Endothelial cell of umbilical vein (primary cell): ENCODE results near the gene CUL3. TPM values are rescaled to one million over a fixed set of nuclear protein-coding genes. Genes with fewer than 3 reads are reported as not detected.

Experiments
- BruUV-seq: library from RNA; stranded (reverse); fragments of 400-500 nt; replicated peaks from 2 replicates; lab custom pipeline; 2021; lab: Mats Ljungman, UMichigan
- CTCF ChIA-PET: fragments of 300-600, 350-600 bp; sonication (Branson Sonifier 250); formaldehyde crosslinking; loops from one replicate; lab custom pipeline; 2021; ENCODE audit warnings: antibody characterized with exemption, inconsistent platforms; lab: Charles Lee
- POLR2A ChIA-PET: fragments of 300-600, 350-600 bp; sonication (Branson Sonifier 250); formaldehyde crosslinking; loops from one replicate; lab custom pipeline; 2021; ENCODE audit warnings: antibody characterized with exemption, inconsistent platforms; lab: Charles Lee
- DNase-seq: peaks from one replicate; pipeline ENCODE4 v3.0.0-alpha.2; 2011; ENCODE audit warnings: low read depth, low spot score
- FAIRE-seq: peaks from 2 replicates; lab custom pipeline; 2011; peaks lifted over from hg19 to GRCh38; lab: Jason Lieb, UNC
- H2AFZ ChIP-seq: 2 replicates; pipeline ENCODE4 v1.6.0; 2012; ENCODE audit warnings: low read depth, low read length, control low read depth, inconsistent platforms
- H3K27ac ChIP-seq: 2 replicates; pipeline ENCODE4 v1.5.1; 2011; ENCODE audit warnings: low read depth, mild to moderate bottlenecking, control low read depth, low read length, moderate library complexity; ENCODE audit not compliant: insufficient read depth
- H3K27me3 ChIP-seq, 2 experiments: 2 replicates each; pipeline versions ENCODE4 v1.6.0 to v1.6.1; 2011; ENCODE audit warnings: low read length in 2 of 2, mixed read lengths in 1 of 2; ENCODE audit not compliant: control insufficient read depth in 2 of 2, insufficient read depth in 2 of 2
- H3K36me3 ChIP-seq, 2 experiments: 2 replicates in 1 of 2; 3 replicates in 1 of 2; pipeline ENCODE4 v1.5.1; 2011; ENCODE audit warnings: low read length in 2 of 2, mild to moderate bottlenecking in 1 of 2, moderate library complexity in 1 of 2; ENCODE audit not compliant: control insufficient read depth in 2 of 2, insufficient read depth in 2 of 2; ENCODE audit errors: extremely low read depth in 1 of 2
- H3K4me1 ChIP-seq: 3 replicates; pipeline ENCODE4 v1.5.1; 2011; ENCODE audit warnings: mild to moderate bottlenecking, low read length; ENCODE audit not compliant: control insufficient read depth, insufficient read depth; ENCODE audit errors: extremely low read depth
- H3K4me2 ChIP-seq: 2 replicates; pipeline ENCODE4 v1.6.1; 2011; ENCODE audit warnings: low read length, control low read depth, mixed read lengths; ENCODE audit not compliant: insufficient read depth
- H3K4me3 ChIP-seq, 3 experiments: fragments of 200-600 bp in 1 of 3; sonication (generic), shearing (Covaris generic) in 1 of 3; replicated peaks in 1 of 3; 2 replicates each; pipeline ENCODE4 v1.5.1; 2011 to 2016; ENCODE audit warnings: control low read depth in 3 of 3, low read length in 3 of 3, mild to moderate bottlenecking in 2 of 3, inconsistent platforms in 1 of 3, low read depth in 1 of 3, moderate library complexity in 1 of 3; ENCODE audit not compliant: insufficient read depth in 1 of 3
- H3K79me2 ChIP-seq: 2 replicates; pipeline ENCODE4 v1.6.0; 2012; ENCODE audit warnings: low read length, inconsistent platforms; ENCODE audit not compliant: control insufficient read depth, insufficient read depth
- H3K9ac ChIP-seq: replicated peaks from 2 replicates; pipeline ENCODE3; 2011; ENCODE audit warnings: low read length, control low read depth; ENCODE audit not compliant: insufficient read depth; ENCODE audit errors: extremely low read depth
- H3K9me1 ChIP-seq: replicated peaks from 3 replicates; pipeline ENCODE4 v1.6.0; 2011; ENCODE audit warnings: mild to moderate bottlenecking, low read length; ENCODE audit not compliant: control insufficient read depth, insufficient read depth; ENCODE audit errors: extremely low read depth
- H3K9me3 ChIP-seq: replicated peaks from 2 replicates; pipeline ENCODE4 v1.5.1; 2012; ENCODE audit warnings: low read length, inconsistent platforms; ENCODE audit not compliant: control insufficient read depth, insufficient read depth
- H4K20me1 ChIP-seq: replicated peaks from 2 replicates; pipeline ENCODE3; 2011; ENCODE audit warnings: mild to moderate bottlenecking, low read length; ENCODE audit not compliant: control insufficient read depth, insufficient read depth; ENCODE audit errors: extremely low read depth
- CTCF ChIP-seq, 2 donors: IDR thresholded peaks; 1 replicate in 1 of 2; 2 replicates in 1 of 2; pipeline ENCODE4 v1.5.1; 2011; ENCODE audit warnings: low read length in 2 of 2, mild to moderate bottlenecking in 2 of 2, moderate library complexity in 2 of 2, control low read depth in 1 of 2, inconsistent platforms in 1 of 2, low read depth in 1 of 2; ENCODE audit not compliant: insufficient read depth in 1 of 2; ENCODE audit errors: extremely low read depth in 1 of 2
- EZH2 ChIP-seq: IDR thresholded peaks from 2 replicates; pipeline ENCODE4 v1.6.1; 2012; ENCODE audit warnings: borderline replicate concordance, low read depth, mild to moderate bottlenecking, moderate library complexity, low read length, inconsistent platforms; ENCODE audit not compliant: severe bottlenecking
- FOS ChIP-seq: IDR thresholded peaks from 2 replicates; pipeline ENCODE4 v1.6.1; 2011; ENCODE audit warnings: mild to moderate bottlenecking, low read length, moderate library complexity, borderline replicate concordance; ENCODE audit not compliant: insufficient read depth
- GATA2 ChIP-seq: IDR thresholded peaks from 2 replicates; pipeline ENCODE4 v1.7.0; 2011; ENCODE audit warnings: low read depth, mild to moderate bottlenecking, moderate library complexity, mixed read lengths, low read length; ENCODE audit not compliant: insufficient read length, insufficient read depth
- JUN ChIP-seq: IDR thresholded peaks from 2 replicates; pipeline ENCODE4 v1.6.1; 2011; ENCODE audit warnings: borderline replicate concordance, low read depth; ENCODE audit not compliant: insufficient read length, insufficient read depth
- MAX ChIP-seq: IDR thresholded peaks from 2 replicates; pipeline ENCODE4 v1.6.1; 2011; ENCODE audit not compliant: insufficient read depth, insufficient read length
- MYC ChIP-seq: IDR thresholded peaks from one replicate; pipeline ENCODE4 v1.6.1; 2011; ENCODE audit warnings: mild to moderate bottlenecking, low read depth, low read length
- POLR2A ChIP-seq: IDR thresholded peaks from 2 replicates; pipeline ENCODE4 v1.6.1; 2012; ENCODE audit warnings: low read depth, mild to moderate bottlenecking, control low read depth, low read length
- POLR2AphosphoS5 ChIP-seq: IDR thresholded peaks from 2 replicates; pipeline ENCODE4 v1.6.1; 2012; ENCODE audit warnings: low read depth, mild to moderate bottlenecking, control low read depth, low read length, moderate library complexity; ENCODE audit not compliant: insufficient read depth
- dilution Hi-C: fragments of 300-500 bp; cut with MboI; formaldehyde crosslinking; loops from one replicate; pipeline ENCODE4 v1.15.0; 2019; ENCODE audit warnings: low sequenced_read_pairs; ENCODE audit not compliant: extremely low pct_ligation_motif_present
- intact Hi-C: fragments of 100-400 bp; cut with micrococcal nuclease; formaldehyde crosslinking; loops from one replicate; pipeline ENCODE4 v1.10.0; 2022
- polyA plus RNA-seq, 4 experiments: library from polyadenylated mRNA; depleted of rRNA in 3 of 4; stranded (reverse) in 3 of 4; unstranded in 1 of 4; fragments of >200 nt; gene quantifications; 2 replicates each; pipeline versions ENCODE4 v1.2.1 to v1.2.3, GENCODE V29; 2011 to 2012; ENCODE audit warnings: missing spikeins in 1 of 4
- total RNA-seq: library from RNA; stranded (reverse); gene quantifications from 2 replicates; pipeline ENCODE4 v1.2.3, GENCODE V29; 2021

Gene CUL3
- total and polyA plus RNA-seq, 2 donors (not counting 3 experiments of a cell fraction or from before 2014, with no cell fraction given), result 22.7 to 82.3 TPM

GRCh38 chr2:224461391-224461790 lies 123.8 kb downstream of the CUL3 start:
- no peak for FAIRE-seq
- Histone ChIP-seq H3K9ac (no peak overlapping the region), H3K4me3 (no peak overlapping the region), H3K4me1 (no peaks in the 10 kb centered on the region), H3K4me2 (no peak overlapping the region), H3K9me3 (no peaks in the 10 kb centered on the region), H3K9me1 (no peaks in the 10 kb centered on the region), H3K79me2 (no peaks in the 10 kb centered on the region), H3K36me3 (no peaks in the 10 kb centered on the region), H3K27ac (no peak overlapping the region), H3K27me3 (no peaks in the 10 kb centered on the region), H4K20me1 (no peaks in the 10 kb centered on the region), H2AFZ (no peak overlapping the region)
- ChIA-PET CTCF (no interaction called here), POLR2A (interaction anchor here (0.5 kb wide), 1 partner anchor 26 kb away, joined by 8 read pairs; no protein-coding TSS in a partner anchor)
- intact Hi-C loops, result no loop called here
- TF ChIP-seq FOS (no peak), POLR2A (no peak), CTCF (IDR thresholded peaks at IDR 0.05; ENCODE audit: extremely low read depth in 1 of 2, insufficient read depth in 1 of 2, low read depth in 1 of 2, low read length in 2 of 2) (no peak), MYC (no peak), POLR2AphosphoS5 (no peak), JUN (no peak), GATA2 (no peak), MAX (no peak), EZH2 (no peak)
- dilution Hi-C loops, result no loop called here
- no peak for DNase-seq
- no TSS peak for BruUV-seq
